Measurements from ENCODE around the gene LPCAT2.

The LPCAT2 gene

GRCh38 chr16:55630774-55631173 is 121.9 kb downstream of the LPCAT2 start:
- TF ChIP-seq POLR2A (IDR thresholded peaks at IDR 0.05; ENCODE audit: extremely low read depth, insufficient read length): no peak
- no peak for TF ChIP-seq CTCF (IDR thresholded peaks at IDR 0.05; ENCODE audit: low read depth, low read length)
- TF ChIP-seq MAX (IDR thresholded peaks at IDR 0.05; ENCODE audit: low read depth, low read length): no peak
- TF ChIP-seq MYC (IDR thresholded peaks at IDR 0.05; ENCODE audit: low read depth, low read length): no peak
- H3K4me3 ChIP-seq (ENCODE audit: low read depth, low read length): no peak overlapping the region
- DNase-seq (ENCODE audit: low read depth): no peak

GRCh38 chr16:55632259-55632658 is 123.4 kb downstream of the LPCAT2 start:
- TF ChIP-seq MYC (IDR thresholded peaks at IDR 0.05; ENCODE audit: low read depth, low read length) (no peak), MAX (IDR thresholded peaks at IDR 0.05; ENCODE audit: low read depth, low read length) (no peak), CTCF (IDR thresholded peaks at IDR 0.05; ENCODE audit: low read depth, low read length) (no peak), POLR2A (IDR thresholded peaks at IDR 0.05; ENCODE audit: extremely low read depth, insufficient read length) (no peak)
- DNase-seq (ENCODE audit: low read depth): no peak
- H3K4me3 ChIP-seq (ENCODE audit: low read depth, low read length): no peak overlapping the region

- TF ChIP-seq MAX (IDR thresholded peaks at IDR 0.05; ENCODE audit: low read depth, low read length) (no peak), MYC (IDR thresholded peaks at IDR 0.05; ENCODE audit: low read depth, low read length) (no peak), CTCF (IDR thresholded peaks at IDR 0.05; ENCODE audit: low read depth, low read length) (no peak), POLR2A (IDR thresholded peaks at IDR 0.05; ENCODE audit: extremely low read depth, insufficient read length) (no peak)
- H3K4me3 ChIP-seq (ENCODE audit: low read depth, low read length): no peak overlapping the region
- no peak for DNase-seq (ENCODE audit: low read depth)
Measured at GRCh38 chr16:55634193-55634592, 125.3 kb downstream of the LPCAT2 start.

Data from NB4 (cell line).